GM23248 (cell line): ENCODE measurements around the gene NUDT22.

Source experiments
- EZH2 ChIP-seq: fragments of 200-600 bp; sonication (generic); IDR thresholded peaks from 2 replicates; pipeline ENCODE4 v1.6.1; 2018; ENCODE audit warnings: antibody characterized with exemption, mild to moderate bottlenecking; ENCODE audit not compliant: insufficient read depth, poor library complexity, severe bottlenecking
- EZH2phosphoT487 ChIP-seq: fragments of 200-600 bp; sonication (generic); IDR thresholded peaks from 2 replicates; pipeline ENCODE4 v1.6.1; 2018; ENCODE audit warnings: antibody characterized with exemption, moderate library complexity, mild to moderate bottlenecking, low read depth; ENCODE audit not compliant: insufficient read depth

DNA sequence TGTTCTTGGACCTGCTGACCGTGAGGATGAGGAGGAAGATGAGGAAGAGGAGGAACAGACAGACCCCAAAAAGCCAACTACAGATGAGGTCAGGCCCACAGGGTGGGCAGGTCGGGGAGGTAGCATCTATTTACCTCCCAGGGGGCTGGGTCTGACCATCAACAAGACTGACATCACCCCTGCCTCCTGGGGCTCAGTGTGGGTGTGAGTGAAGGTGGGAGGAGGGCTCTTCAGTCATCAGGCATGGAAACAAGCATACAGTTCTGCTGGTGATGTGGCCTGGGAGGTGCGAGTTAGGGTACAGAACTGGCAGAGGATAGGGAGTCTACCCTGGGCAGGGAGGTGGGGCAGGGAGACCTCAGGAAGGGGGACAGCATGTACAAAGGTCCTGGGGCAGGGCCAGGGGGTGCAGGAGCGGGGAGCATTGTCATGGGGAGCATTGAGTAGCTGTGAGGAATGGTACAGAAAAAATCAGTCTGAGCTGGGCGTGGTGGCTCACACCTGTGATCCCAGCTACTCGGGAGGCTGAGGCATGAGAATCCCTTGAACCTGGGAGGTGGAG is 34.2 kb downstream of the NUDT22 start:
- TF ChIP-seq EZH2phosphoT487 (no peak), EZH2 (no peak)
